Stimulated activated CD4-positive, alpha-beta T cell treated with anti-CD3 and anti-CD28 coated beads, Interleukin-4, amount 100 ng/mL, for 4 hours (primary cell): ENCODE measurements around the gene NCAPD3.
A peak's percentile ranks its signal among the peaks of the same experiment; 100 is the strongest.

Experiments used
- DNase-seq, 2 experiments: peaks; one replicate each; pipeline ENCODE4 v3.0.0-alpha.2; 2020

Gene NCAPD3

GRCh38 chr11:134253188-134253993 lies 29.6 kb upstream of the NCAPD3 start, which contains the start of the genes ACAD8 and THYN1:
TSS of gene ACAD8 (plus strand) at chr11:134253568. CDS start at chr11:134253601, 33 bp downstream.
TSS of gene THYN1 (minus strand) at chr11:134253352. CDS start at chr11:134252882, 470 bp downstream.
- DNase-seq: peak; percentile 89 to 97

- DNase-seq: no peak
Measured at GRCh38 chr11:134252346-134253187, 28.8 kb upstream of the NCAPD3 start.

DNA sequence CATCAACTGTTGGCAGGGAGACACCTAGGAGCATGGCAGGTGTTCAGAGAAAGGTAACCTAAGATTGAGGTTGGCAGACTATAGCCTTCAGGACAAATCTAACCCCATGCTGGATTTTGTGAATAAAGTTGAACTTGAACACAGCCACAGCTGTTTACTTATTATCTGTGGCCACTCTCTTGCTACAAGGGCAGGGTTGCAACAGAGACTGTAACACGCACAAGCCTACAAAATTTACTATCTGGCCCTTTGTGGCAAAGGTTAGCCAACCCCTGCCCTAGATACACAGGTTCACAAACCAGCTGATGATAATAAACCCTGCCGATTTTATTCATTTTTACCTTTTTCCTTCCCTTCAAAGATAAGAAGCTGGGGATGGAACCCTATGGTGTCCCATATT lies 26.9 kb upstream of the NCAPD3 start:
- no peak for DNase-seq

GRCh38 chr11:134250246-134250645 lies 26.5 kb upstream of the NCAPD3 start:
- DNase-seq: no peak

- DNase-seq: no peak
Measured at GRCh38 chr11:134248910-134249480, 25.2 kb upstream of the NCAPD3 start.

DNA sequence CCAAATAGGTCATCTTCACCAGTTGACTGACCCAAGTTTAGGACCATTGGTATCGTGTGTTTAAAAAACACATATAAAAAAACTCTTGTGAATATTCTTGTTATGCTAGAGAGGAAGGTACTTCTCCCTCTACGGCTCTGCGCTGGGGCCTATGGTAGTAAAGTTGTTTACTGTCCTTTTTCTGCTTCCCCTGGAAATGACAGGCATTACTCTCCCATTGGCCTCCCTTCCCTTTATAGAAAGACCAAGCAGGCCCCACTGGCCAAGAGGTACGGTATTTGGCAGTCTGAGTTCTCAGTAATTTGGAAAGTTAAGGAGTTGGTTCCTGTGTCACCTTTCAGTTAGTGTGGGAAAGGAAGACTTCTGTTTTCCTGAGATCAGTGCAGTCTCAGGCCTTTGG lies 22.9 kb upstream of the NCAPD3 start:
- DNase-seq: no peak

DNA sequence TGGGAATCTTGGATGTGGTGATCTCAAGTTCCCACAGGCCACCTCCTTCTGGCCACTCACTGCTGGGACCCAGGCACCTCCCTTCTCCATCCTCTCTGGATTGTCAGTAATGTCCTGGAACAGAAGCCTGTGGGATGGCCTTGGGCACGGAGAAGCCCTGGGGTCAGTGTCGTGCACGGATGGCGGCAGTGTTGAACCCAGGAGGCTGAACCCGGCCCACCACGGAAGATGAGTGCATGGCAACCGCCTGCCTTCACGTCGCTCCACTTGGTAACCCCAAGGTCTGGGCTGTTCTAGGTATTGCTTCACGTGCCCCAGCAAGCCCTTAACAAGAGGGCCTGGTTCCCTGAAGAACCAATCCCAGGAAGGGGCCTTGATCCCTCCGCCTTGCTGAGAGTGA lies 22.3 kb upstream of the NCAPD3 start:
- no peak for DNase-seq

DNA sequence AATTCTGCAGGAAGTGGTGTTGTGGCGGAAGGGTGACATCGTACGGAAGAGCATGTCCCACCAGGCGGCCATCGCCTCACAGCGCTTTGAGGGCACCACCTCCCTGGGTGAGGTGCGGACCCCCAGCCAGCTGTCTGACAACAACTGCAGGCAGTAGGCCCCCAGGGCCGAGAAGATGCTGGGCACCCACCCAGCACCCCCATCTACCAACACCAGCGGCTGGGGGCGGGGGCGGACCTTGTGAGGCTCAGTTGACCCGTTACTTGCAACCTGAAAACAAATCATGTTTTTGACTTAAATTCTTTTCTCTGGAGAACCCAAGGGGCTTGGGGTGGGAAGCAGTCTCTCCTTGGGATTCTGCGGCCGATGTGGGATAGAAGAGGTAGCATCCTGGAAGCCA lies 21.7 kb upstream of the NCAPD3 start:
- DNase-seq: no peak

GRCh38 chr11:134244593-134244992 lies 20.8 kb upstream of the NCAPD3 start:
- no peak for DNase-seq

- no peak for DNase-seq
Measured at GRCh38 chr11:134243913-134244312, 20.1 kb upstream of the NCAPD3 start.

GRCh38 chr11:134242376-134242775 lies 18.6 kb upstream of the NCAPD3 start:
- no peak for DNase-seq

- no peak for DNase-seq
Measured at GRCh38 chr11:134240592-134240991, 16.8 kb upstream of the NCAPD3 start.

- DNase-seq: no peak
Measured at GRCh38 chr11:134238956-134239355, 15.2 kb upstream of the NCAPD3 start.

DNA sequence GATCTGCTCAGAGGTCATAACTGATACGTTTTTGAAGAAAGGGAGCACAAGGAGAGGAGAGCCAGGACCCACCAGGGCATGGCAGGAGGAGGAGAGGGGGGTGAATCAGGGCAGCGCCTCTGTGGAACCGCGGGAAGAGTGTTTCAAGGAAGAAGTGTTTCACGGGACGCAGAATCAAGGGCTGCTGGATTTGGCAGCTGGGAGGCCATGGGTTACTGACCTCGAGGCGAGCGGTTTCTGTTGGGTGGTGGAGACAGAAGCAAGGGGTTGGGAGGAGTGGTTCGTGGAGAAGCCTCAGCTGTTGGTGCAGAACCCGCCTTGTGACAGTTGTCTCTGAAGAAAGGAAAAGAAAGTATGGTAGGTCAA lies 13.8 kb upstream of the NCAPD3 start:
- DNase-seq: no peak

GRCh38 chr11:134236834-134237556 lies 13.2 kb upstream of the NCAPD3 start:
- DNase-seq: no peak

DNA sequence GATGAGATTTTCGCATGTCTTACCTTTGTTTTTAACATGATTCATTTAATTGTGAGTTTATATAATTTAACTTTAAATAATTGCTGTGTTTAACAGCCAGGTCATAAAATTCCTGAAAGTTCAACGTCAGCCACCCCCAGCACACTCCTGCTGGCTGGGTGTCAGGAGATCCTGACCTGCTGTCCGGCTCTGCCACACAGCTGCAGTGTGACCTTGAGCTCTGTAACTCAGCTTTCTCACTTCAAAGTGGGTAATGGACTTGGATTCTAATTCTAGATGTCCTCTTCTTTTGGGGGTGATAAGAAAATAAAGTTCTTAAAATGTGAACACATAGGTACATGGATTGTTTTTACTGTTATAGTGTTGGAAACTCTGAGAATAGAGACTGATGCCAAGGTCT lies 11.6 kb upstream of the NCAPD3 start:
- DNase-seq: no peak

DNA sequence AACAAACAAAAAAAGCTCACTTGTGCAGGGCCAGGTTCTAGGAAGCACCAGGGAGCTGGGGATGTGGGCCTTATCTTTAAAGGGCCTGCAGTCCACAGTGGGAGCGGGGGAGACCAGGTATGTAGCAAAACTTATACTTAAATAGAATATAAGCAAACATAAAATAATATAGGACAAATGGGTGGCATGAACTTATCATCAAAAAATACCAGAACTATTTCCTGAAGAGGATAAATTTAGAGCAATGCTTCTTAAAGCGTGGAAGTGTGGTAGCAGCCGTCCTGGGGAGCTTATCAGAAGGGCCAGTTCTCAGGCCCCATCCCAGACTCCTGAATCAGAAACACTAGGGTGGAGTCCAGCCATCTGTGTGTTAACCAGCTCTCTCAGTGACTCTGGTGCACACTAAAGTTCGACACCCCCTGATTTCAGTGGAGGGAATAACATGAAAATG lies 10.0 kb upstream of the NCAPD3 start:
- no peak for DNase-seq

- no peak for DNase-seq
Measured at GRCh38 chr11:134231958-134232659, 8.3 kb upstream of the NCAPD3 start.

GRCh38 chr11:134230339-134230738 lies 6.6 kb upstream of the NCAPD3 start:
- no peak for DNase-seq

GRCh38 chr11:134229126-134229790 lies 5.5 kb upstream of the NCAPD3 start:
- no peak for DNase-seq

- DNase-seq: no peak
Measured at GRCh38 chr11:134228625-134229024, 4.9 kb upstream of the NCAPD3 start.
